ENCODE results near the gene AK8.

AK8 gene

DNA sequence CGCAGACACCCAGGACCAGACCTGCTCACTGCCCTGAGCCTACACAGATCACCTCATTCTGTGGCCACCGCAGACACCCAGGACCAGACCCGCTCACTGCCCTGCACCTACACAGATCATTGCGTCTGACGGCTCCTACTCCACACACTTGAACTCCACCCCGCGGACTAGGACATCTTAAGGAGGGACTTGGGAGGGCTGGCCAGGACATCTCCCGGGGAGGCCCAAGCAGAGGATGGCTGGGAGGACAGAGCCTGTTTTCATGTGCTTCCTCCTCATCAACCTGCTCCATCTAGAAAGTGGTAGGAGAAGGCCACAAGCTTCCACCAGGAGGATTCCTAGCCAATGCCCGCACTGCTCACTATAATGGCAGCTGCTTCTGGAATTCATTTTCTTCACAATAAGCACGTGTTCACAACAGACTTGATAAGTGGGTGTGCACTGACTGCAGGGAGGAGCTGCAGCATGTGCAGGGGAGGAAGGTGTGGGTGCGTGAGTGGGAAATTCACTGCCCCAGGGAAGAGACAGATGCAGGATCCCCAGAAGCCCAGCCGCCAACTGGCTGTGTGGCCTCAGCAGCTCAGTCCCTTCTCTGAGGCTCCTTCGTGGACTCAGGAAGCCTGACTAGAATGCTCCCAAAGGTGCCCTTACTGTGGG, 64.8 kb downstream of the AK8 start:
- H3K9me3 ChIP-seq (ENCODE audit: control insufficient read depth in 2 of 2, low read length in 2 of 2) = no peaks in the 10 kb centered on the region
- H3K4me3 ChIP-seq (ENCODE audit: low read length in 2 of 2) = no peak overlapping the region
- no peaks in the 10 kb centered on the region for H3K27me3 ChIP-seq (ENCODE audit: control insufficient read depth in 2 of 2, insufficient read depth in 2 of 2, low read length in 2 of 2)
- no peaks in the 10 kb centered on the region for H3K4me1 ChIP-seq (ENCODE audit: control insufficient read depth in 2 of 2, insufficient read depth in 2 of 2, low read length in 2 of 2)
- H3K9ac ChIP-seq (ENCODE audit: low read depth in 1 of 2, low read length in 2 of 2) = no peak overlapping the region
- no peak overlapping the region for H3K27ac ChIP-seq (ENCODE audit: low read depth in 2 of 2, low read length in 2 of 2)
- H3K36me3 ChIP-seq (ENCODE audit: control insufficient read depth in 2 of 2, insufficient read depth in 2 of 2, low read length in 2 of 2) = no peaks in the 10 kb centered on the region

DNA sequence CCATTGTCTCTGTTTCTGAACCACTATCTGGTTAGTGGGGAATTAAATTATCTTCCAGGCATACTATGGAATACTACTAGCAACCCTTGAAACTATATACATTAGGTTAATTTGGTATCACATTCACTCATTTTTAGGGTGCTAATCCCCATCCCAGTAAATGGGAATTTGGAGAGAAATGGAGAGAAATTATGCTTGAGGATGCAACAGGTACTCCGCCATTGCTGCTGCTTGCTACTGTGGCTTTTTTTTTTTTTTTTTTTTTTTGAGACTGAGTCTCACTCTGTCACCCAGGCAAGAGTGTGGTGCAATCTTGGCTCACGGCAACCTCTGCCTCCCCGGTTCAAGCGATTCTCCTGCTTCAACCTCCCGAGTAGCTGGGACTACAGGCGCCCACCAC, 66.1 kb downstream of the AK8 start:
- H3K4me1 ChIP-seq (ENCODE audit: control insufficient read depth in 2 of 2, insufficient read depth in 2 of 2, low read length in 2 of 2) = no peaks in the 10 kb centered on the region
- H3K9ac ChIP-seq (ENCODE audit: low read depth in 1 of 2, low read length in 2 of 2) = no peak overlapping the region
- H3K27me3 ChIP-seq (ENCODE audit: control insufficient read depth in 2 of 2, insufficient read depth in 2 of 2, low read length in 2 of 2) = no peaks in the 10 kb centered on the region
- no peak overlapping the region for H3K27ac ChIP-seq (ENCODE audit: low read depth in 2 of 2, low read length in 2 of 2)
- no peaks in the 10 kb centered on the region for H3K36me3 ChIP-seq (ENCODE audit: control insufficient read depth in 2 of 2, insufficient read depth in 2 of 2, low read length in 2 of 2)
- no peak overlapping the region for H3K4me3 ChIP-seq (ENCODE audit: low read length in 2 of 2)
- H3K9me3 ChIP-seq (ENCODE audit: control insufficient read depth in 2 of 2, low read length in 2 of 2) = no peaks in the 10 kb centered on the region

DNA sequence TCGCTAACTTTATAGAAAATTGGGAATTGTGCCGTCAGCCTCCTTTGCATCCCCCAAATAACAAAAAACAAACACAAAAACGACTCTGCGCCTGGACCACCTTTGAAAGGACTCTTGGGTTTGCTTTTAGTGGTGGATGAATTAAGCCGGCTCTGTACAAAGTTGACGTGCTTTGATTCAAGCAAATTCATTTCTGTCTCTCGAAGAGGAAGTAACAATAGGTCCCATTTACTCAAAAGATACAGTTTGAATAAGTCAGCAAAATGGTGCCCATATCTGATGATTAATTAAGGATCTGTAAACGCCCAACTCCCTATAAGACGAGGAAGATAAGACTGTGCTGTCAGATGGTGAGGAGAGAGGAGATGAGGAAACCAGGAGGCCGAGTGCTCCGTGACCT, 67.8 kb downstream of the AK8 start:
- Histone ChIP-seq H3K27ac (ENCODE audit: low read depth in 2 of 2, low read length in 2 of 2) (no peak overlapping the region), H3K4me1 (ENCODE audit: control insufficient read depth in 2 of 2, insufficient read depth in 2 of 2, low read length in 2 of 2) (no peaks in the 10 kb centered on the region), H3K27me3 (ENCODE audit: control insufficient read depth in 2 of 2, insufficient read depth in 2 of 2, low read length in 2 of 2) (no peaks in the 10 kb centered on the region), H3K36me3 (ENCODE audit: control insufficient read depth in 2 of 2, insufficient read depth in 2 of 2, low read length in 2 of 2) (no peaks in the 10 kb centered on the region), H3K9ac (ENCODE audit: low read depth in 1 of 2, low read length in 2 of 2) (no peak overlapping the region), H3K9me3 (ENCODE audit: control insufficient read depth in 2 of 2, low read length in 2 of 2) (no peaks in the 10 kb centered on the region), H3K4me3 (ENCODE audit: low read length in 2 of 2) (no peak overlapping the region)

DNA sequence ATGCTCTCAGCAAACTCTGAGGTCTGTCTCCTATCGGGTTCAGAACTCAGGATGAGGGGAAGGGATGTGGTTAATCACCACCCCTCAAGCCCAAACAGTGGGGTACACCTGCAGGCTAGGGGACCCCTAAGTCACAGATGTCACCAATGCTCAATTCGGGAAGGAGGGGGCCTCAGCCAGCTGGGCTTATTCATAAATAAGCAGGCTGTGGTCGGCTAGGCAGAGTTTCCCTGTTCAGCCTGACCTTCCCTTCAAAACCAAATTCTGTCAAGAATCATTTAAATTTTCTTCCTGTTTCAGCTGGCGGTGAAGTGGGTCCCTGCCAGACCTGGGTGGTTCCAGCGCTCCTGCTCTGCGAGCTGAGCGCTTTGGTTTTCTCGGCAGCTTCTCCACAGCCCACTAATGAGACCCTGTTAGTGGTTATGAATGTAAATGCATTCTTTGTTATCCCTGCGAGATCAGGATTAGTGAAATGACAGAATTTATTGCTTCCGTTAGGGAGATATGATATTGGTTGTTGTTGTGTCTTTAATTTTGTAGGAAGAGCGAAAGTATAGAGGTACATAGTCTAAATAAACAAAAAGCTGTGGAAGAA, 68.3 kb downstream of the AK8 start:
- Histone ChIP-seq H3K4me1 (ENCODE audit: control insufficient read depth in 2 of 2, insufficient read depth in 2 of 2, low read length in 2 of 2) (no peaks in the 10 kb centered on the region), H3K36me3 (ENCODE audit: control insufficient read depth in 2 of 2, insufficient read depth in 2 of 2, low read length in 2 of 2) (no peaks in the 10 kb centered on the region), H3K4me3 (ENCODE audit: low read length in 2 of 2) (no peak overlapping the region), H3K27ac (ENCODE audit: low read depth in 2 of 2, low read length in 2 of 2) (no peak overlapping the region), H3K27me3 (ENCODE audit: control insufficient read depth in 2 of 2, insufficient read depth in 2 of 2, low read length in 2 of 2) (peaks cover 0 to 3% of the 10 kb centered on the region in 2 donors), H3K9me3 (ENCODE audit: control insufficient read depth in 2 of 2, low read length in 2 of 2) (no peaks in the 10 kb centered on the region), H3K9ac (ENCODE audit: low read depth in 1 of 2, low read length in 2 of 2) (no peak overlapping the region)

DNA sequence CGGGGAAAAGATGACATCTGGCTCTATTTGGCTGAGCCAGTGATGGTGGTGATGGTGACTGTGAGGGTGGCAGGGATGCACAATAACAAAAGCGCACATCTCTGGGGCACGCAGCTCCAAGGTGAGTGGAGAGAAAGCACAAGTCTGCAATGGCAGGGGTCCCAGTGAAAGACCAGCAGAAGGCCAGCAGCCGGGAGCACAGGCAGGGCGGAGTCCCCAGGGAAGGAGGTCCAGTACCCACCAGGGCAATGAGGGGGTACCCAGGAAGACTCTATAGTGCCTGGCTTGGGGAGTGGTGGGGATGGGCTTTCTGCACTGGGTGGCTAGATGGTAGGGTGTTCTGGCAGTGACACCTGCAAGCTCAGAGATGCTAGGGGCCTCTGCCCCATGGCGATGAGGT, 69.4 kb downstream of the AK8 start:
- H3K4me3 ChIP-seq (ENCODE audit: low read length in 2 of 2) = no peak overlapping the region
- H3K4me1 ChIP-seq (ENCODE audit: control insufficient read depth in 2 of 2, insufficient read depth in 2 of 2, low read length in 2 of 2) = no peaks in the 10 kb centered on the region

DNA sequence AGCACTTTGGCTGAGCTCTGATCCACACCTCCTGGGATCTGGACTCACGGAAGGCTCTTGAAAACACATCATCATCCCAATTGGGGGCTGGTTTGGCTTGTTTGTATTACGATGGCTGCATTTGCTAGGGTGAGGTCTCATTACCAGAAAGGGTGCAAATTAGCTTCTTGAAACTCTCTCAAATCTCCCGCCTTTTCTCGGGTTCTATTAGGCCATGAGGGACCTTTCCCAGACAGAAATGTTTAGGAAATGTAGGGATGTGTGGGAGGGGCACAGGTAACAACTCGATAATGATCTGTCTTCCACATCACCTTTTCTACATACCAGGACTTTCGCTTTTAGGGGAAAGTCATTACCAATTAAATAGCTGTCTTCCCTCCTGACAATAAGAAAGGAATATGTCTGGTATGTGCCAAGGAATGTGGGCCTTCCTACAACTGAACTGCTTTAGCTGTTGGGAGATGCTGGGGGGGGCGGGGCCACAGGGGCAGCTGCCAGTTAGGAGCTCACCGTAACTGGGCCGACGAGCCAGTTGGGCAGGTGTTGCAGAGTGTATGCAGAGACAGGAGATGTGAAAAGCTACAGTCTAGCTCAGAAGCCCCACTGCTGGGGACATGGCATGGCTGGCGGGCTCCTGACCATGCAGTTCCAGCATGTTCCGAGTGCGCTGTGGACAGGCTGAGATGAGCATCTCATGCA, 71.2 kb downstream of the AK8 start:
- no peak overlapping the region for H3K9ac ChIP-seq (ENCODE audit: low read depth in 1 of 2, low read length in 2 of 2)
- H3K27me3 ChIP-seq (ENCODE audit: control insufficient read depth in 2 of 2, insufficient read depth in 2 of 2, low read length in 2 of 2) = peaks cover 3 to 8% of the 10 kb centered on the region in 2 donors
- no peak overlapping the region for H3K4me3 ChIP-seq (ENCODE audit: low read length in 2 of 2)
- H3K9me3 ChIP-seq (ENCODE audit: control insufficient read depth in 2 of 2, low read length in 2 of 2) = no peaks in the 10 kb centered on the region
- H3K4me1 ChIP-seq (ENCODE audit: control insufficient read depth in 2 of 2, insufficient read depth in 2 of 2, low read length in 2 of 2) = no peaks in the 10 kb centered on the region
- H3K36me3 ChIP-seq (ENCODE audit: control insufficient read depth in 2 of 2, insufficient read depth in 2 of 2, low read length in 2 of 2) = no peaks in the 10 kb centered on the region
- no peak overlapping the region for H3K27ac ChIP-seq (ENCODE audit: low read depth in 2 of 2, low read length in 2 of 2)

More for the DNA sequence above, 69.4 kb downstream of the AK8 start:
- Histone ChIP-seq H3K9me3 (ENCODE audit: control insufficient read depth in 2 of 2, low read length in 2 of 2) (no peaks in the 10 kb centered on the region), H3K9ac (ENCODE audit: low read depth in 1 of 2, low read length in 2 of 2) (no peak overlapping the region), H3K36me3 (ENCODE audit: control insufficient read depth in 2 of 2, insufficient read depth in 2 of 2, low read length in 2 of 2) (no peaks in the 10 kb centered on the region), H3K27ac (ENCODE audit: low read depth in 2 of 2, low read length in 2 of 2) (no peak overlapping the region), H3K27me3 (ENCODE audit: control insufficient read depth in 2 of 2, insufficient read depth in 2 of 2, low read length in 2 of 2) (peaks cover 3 to 8% of the 10 kb centered on the region in 2 donors)

DNA sequence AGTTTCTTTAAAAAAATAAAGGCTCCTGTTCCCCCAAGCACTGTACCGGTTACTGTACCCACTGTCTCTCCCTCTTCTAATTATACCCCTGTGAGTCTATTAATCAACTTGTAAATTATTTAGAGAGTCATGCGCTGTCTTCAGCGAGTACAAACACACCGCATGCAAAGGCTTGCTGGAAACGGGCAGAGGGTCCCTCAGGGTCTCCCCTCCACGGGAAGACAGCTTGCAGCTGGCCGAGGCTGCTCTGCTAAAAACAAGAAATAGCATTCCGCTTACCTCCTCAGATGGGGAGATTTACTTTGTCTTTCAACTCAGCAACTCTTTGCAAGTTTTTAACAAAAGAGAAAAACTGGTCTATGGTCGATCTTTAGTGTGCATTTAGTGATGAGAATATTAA, 71.8 kb downstream of the AK8 start:
- H3K9ac ChIP-seq (ENCODE audit: low read depth in 1 of 2, low read length in 2 of 2) = no peak overlapping the region
- no peaks in the 10 kb centered on the region for H3K4me1 ChIP-seq (ENCODE audit: control insufficient read depth in 2 of 2, insufficient read depth in 2 of 2, low read length in 2 of 2)
- no peaks in the 10 kb centered on the region for H3K9me3 ChIP-seq (ENCODE audit: control insufficient read depth in 2 of 2, low read length in 2 of 2)
- no peak overlapping the region for H3K4me3 ChIP-seq (ENCODE audit: low read length in 2 of 2)
- no peak overlapping the region for H3K27ac ChIP-seq (ENCODE audit: low read depth in 2 of 2, low read length in 2 of 2)
- H3K27me3 ChIP-seq (ENCODE audit: control insufficient read depth in 2 of 2, insufficient read depth in 2 of 2, low read length in 2 of 2) = peaks cover 3 to 8% of the 10 kb centered on the region in 2 donors
- H3K36me3 ChIP-seq (ENCODE audit: control insufficient read depth in 2 of 2, insufficient read depth in 2 of 2, low read length in 2 of 2) = no peaks in the 10 kb centered on the region

DNA sequence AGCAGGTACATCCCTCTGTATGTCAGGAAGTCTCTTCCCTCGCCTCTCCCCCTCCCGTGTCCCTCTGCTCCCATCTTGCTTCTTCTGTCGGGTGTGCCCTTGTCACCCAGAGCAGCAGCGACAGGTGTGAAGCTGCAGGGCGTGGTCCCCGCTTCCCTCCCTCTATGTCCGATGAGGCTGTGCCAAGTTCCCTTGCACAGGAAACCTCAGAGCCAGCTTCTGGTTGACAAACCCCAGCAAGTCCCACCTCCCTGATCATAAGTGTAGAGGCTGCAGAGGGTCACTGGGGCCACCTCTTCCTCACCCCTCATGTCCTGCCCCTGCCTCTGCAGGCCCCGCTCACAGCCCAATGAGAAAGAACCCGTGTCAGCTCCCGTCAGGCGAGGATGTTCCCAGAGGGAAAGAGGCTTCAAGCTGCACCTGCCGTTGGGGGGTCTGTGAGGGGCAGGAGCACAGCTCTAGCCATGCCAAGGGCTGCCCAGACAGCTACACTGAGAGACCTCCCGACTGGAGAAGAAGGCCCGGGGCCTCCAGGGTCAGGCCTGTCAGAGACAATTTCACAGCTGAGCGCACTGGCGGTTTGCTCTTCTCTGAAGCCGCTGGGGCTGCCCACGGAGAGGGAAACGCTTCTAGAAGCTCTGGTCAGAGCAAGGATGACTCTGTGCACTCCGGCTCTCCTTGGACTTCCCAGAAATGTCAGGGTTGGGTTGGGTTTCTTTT, 73.3 kb downstream of the AK8 start:
- Histone ChIP-seq H3K4me3 (ENCODE audit: low read length in 2 of 2) (no peak overlapping the region), H3K9ac (ENCODE audit: low read depth in 1 of 2, low read length in 2 of 2) (no peak overlapping the region), H3K9me3 (ENCODE audit: control insufficient read depth in 2 of 2, low read length in 2 of 2) (no peaks in the 10 kb centered on the region), H3K27ac (ENCODE audit: low read depth in 2 of 2, low read length in 2 of 2) (no peak overlapping the region), H3K36me3 (ENCODE audit: control insufficient read depth in 2 of 2, insufficient read depth in 2 of 2, low read length in 2 of 2) (no peaks in the 10 kb centered on the region), H3K27me3 (ENCODE audit: control insufficient read depth in 2 of 2, insufficient read depth in 2 of 2, low read length in 2 of 2) (peaks cover 3 to 8% of the 10 kb centered on the region in 2 donors), H3K4me1 (ENCODE audit: control insufficient read depth in 2 of 2, insufficient read depth in 2 of 2, low read length in 2 of 2) (peaks cover 3% of the 10 kb centered on the region in 2 donors)

DNA sequence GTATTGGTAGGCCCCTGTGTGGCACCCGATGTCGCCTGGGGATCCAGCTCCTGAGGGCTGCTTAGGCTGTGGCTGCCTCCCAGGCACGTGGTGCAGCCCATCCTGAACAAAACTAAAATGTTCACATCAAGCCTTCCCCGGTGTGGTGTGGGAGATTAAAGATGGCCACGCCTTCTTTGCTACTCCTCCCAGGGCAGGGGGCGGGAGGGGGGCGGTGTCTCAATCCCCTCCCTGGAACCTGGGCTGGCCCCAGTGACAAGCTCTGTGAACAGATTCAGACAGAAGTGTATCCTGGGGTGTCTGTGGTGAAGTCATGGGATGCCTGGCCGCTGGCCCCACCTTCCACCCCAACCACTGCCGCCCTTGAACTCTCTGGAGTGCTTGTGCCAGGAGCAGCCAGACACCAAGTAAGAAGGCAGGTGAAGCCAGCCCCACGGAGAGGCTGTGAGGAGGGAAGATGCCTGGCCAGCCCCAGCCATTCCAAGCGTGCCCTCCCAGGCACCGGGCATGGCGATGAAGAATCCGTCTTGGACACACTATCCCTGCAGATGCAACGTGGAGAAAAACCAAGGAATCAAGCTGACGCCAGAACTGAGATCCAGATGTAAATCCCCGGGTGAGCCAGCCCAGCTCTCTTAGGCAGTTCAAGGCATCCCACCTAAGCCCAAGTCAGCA, 75.8 kb downstream of the AK8 start:
- Histone ChIP-seq H3K36me3 (ENCODE audit: control insufficient read depth in 2 of 2, insufficient read depth in 2 of 2, low read length in 2 of 2) (no peaks in the 10 kb centered on the region), H3K27me3 (ENCODE audit: control insufficient read depth in 2 of 2, insufficient read depth in 2 of 2, low read length in 2 of 2) (peaks cover 3 to 8% of the 10 kb centered on the region in 2 donors), H3K4me1 (ENCODE audit: control insufficient read depth in 2 of 2, insufficient read depth in 2 of 2, low read length in 2 of 2) (peaks cover 11 to 14% of the 10 kb centered on the region in 2 donors), H3K9ac (ENCODE audit: low read depth in 1 of 2, low read length in 2 of 2) (no peak overlapping the region), H3K4me3 (ENCODE audit: low read length in 2 of 2) (no peak overlapping the region), H3K9me3 (ENCODE audit: control insufficient read depth in 2 of 2, low read length in 2 of 2) (no peaks in the 10 kb centered on the region), H3K27ac (ENCODE audit: low read depth in 2 of 2, low read length in 2 of 2) (no peak overlapping the region)

All from mucosa of rectum (tissue), 2 donors.